SU-DHL-6 (cell line): Measurements from ENCODE around the gene COL18A1.

Experiments
- H2AFZ ChIP-seq: fragments of 200-600 bp; sonication (generic); 2 replicates; pipeline ENCODE4 v1.6.1; 2014; ENCODE audit warnings: low read depth, mild to moderate bottlenecking, moderate library complexity, mixed read lengths, antibody characterized with exemption, low read length; ENCODE audit not compliant: severe bottlenecking
- H3F3A ChIP-seq: fragments of 200-600 bp; shearing (Covaris generic); 2 replicates; pipeline ENCODE4 v1.6.0; 2016; ENCODE audit warnings: antibody characterized with exemption, mild to moderate bottlenecking; ENCODE audit not compliant: insufficient read depth
- H3K27ac ChIP-seq: fragments of 200-600 bp; sonication (generic); 2 replicates; pipeline ENCODE4 v1.5.1; 2016; ENCODE audit warnings: low read depth, mild to moderate bottlenecking, low read length, moderate library complexity, mixed read lengths
- H3K27me3 ChIP-seq: fragments of 200-600 bp; sonication (generic), shearing (Covaris generic); 2 replicates; pipeline ENCODE4 v1.6.0; 2014; ENCODE audit warnings: mild to moderate bottlenecking, low read length
- H3K36me3 ChIP-seq: fragments of 200-600 bp; sonication (generic); 2 replicates; pipeline ENCODE4 v1.6.1; 2014; ENCODE audit warnings: mild to moderate bottlenecking, low read length, mixed read lengths
- H3K4me2 ChIP-seq: fragments of 300-600, 200-600 bp; shearing (Covaris generic), sonication (generic); 2 replicates; pipeline ENCODE4 v1.6.0; 2014; ENCODE audit warnings: low read length, low read depth, mild to moderate bottlenecking; ENCODE audit not compliant: poor library complexity, severe bottlenecking
- H3K4me3 ChIP-seq: fragments of 200-600 bp; sonication (generic); 2 replicates; pipeline ENCODE4 v1.5.1; 2014; ENCODE audit warnings: antibody characterized with exemption, low read length, mild to moderate bottlenecking, mixed read lengths; ENCODE audit not compliant: insufficient read depth, poor library complexity, severe bottlenecking
- H3K79me2 ChIP-seq: fragments of 200-600 bp; sonication (generic); 2 replicates; pipeline ENCODE4 v1.6.1; 2014; ENCODE audit warnings: mild to moderate bottlenecking, low read length, moderate library complexity; ENCODE audit not compliant: insufficient read depth
- H3K9ac ChIP-seq: fragments of 200-600 bp; sonication (generic); 2 replicates; pipeline ENCODE4 v1.7.0; 2014; ENCODE audit warnings: mild to moderate bottlenecking, low read length
- H3K9me2 ChIP-seq: fragments of 200-600 bp; sonication (generic); replicated peaks from 2 replicates; pipeline ENCODE4 v1.6.1; 2014; ENCODE audit warnings: low read length; ENCODE audit not compliant: insufficient read depth
- H3K9me3 ChIP-seq: fragments of 200-600 bp; sonication (generic); 2 replicates; pipeline ENCODE4 v1.6.1; 2014; ENCODE audit warnings: low read length, mixed read lengths; ENCODE audit not compliant: insufficient read depth
- H4K20me1 ChIP-seq: fragments of 200-600 bp; sonication (generic); 2 replicates; pipeline ENCODE4 v1.6.1; 2014; ENCODE audit warnings: low read depth, mild to moderate bottlenecking, antibody characterized with exemption, low read length, moderate library complexity, mixed read lengths
- CTCF ChIP-seq: fragments of 200-600 bp; sonication (generic); IDR thresholded peaks from one replicate; pipeline ENCODE4 v1.5.1; 2017; ENCODE audit warnings: antibody characterized with exemption, mild to moderate bottlenecking, low read length, moderate library complexity; ENCODE audit not compliant: insufficient read depth, poor library complexity, severe bottlenecking
- EZH2phosphoT487 ChIP-seq: fragments of 200-600 bp; sonication (generic), shearing (Covaris generic); conservative IDR thresholded peaks from 2 replicates; pipeline ENCODE4 v1.6.1; 2018; ENCODE audit warnings: mild to moderate bottlenecking, antibody characterized with exemption, low read length, moderate library complexity, mixed read lengths

Gene COL18A1

GRCh38 chr21:45538381-45539045 is 133.5 kb downstream of the COL18A1 start:
- no peaks in the 10 kb centered on the region for H4K20me1 ChIP-seq
- H3K27me3 ChIP-seq = no peaks in the 10 kb centered on the region
- H3K79me2 ChIP-seq = peaks cover 70% of the 10 kb centered on the region
- TF ChIP-seq CTCF (no peak), EZH2phosphoT487 (no peak)
- no peak overlapping the region for H2AFZ ChIP-seq
- no peak overlapping the region for H3K27ac ChIP-seq
- no peaks in the 10 kb centered on the region for H3K9me2 ChIP-seq
- H3K9ac ChIP-seq = no peak overlapping the region
- H3K9me3 ChIP-seq = no peaks in the 10 kb centered on the region
- no peak overlapping the region for H3K4me2 ChIP-seq
- H3F3A ChIP-seq = no peaks in the 10 kb centered on the region
- H3K4me3 ChIP-seq = no peak overlapping the region
- no peaks in the 10 kb centered on the region for H3K36me3 ChIP-seq

GRCh38 chr21:45539046-45539795 is 134.3 kb downstream of the COL18A1 start:
- no peaks in the 10 kb centered on the region for H3K9me3 ChIP-seq
- H3K79me2 ChIP-seq = peaks cover 67% of the 10 kb centered on the region
- no peak for TF ChIP-seq CTCF
- no peaks in the 10 kb centered on the region for H4K20me1 ChIP-seq
- no peak overlapping the region for H2AFZ ChIP-seq
- no peaks in the 10 kb centered on the region for H3F3A ChIP-seq
- no peak overlapping the region for H3K4me2 ChIP-seq
- H3K27ac ChIP-seq = no peak overlapping the region
- H3K36me3 ChIP-seq = no peaks in the 10 kb centered on the region
- H3K27me3 ChIP-seq = no peaks in the 10 kb centered on the region
- no peak overlapping the region for H3K9ac ChIP-seq
- no peak overlapping the region for H3K4me3 ChIP-seq
- no peaks in the 10 kb centered on the region for H3K9me2 ChIP-seq

GRCh38 chr21:45539796-45540600 is 135.0 kb downstream of the COL18A1 start:
- H3K79me2 ChIP-seq = peaks cover 60% of the 10 kb centered on the region
- no peaks in the 10 kb centered on the region for H3K9me3 ChIP-seq
- peak overlapping the region; percentile 91 for H3K4me2 ChIP-seq
- H3K36me3 ChIP-seq = no peaks in the 10 kb centered on the region
- peak overlapping the region; percentile 91 for H3K9ac ChIP-seq
- H4K20me1 ChIP-seq = no peaks in the 10 kb centered on the region
- no peak overlapping the region for H3K27ac ChIP-seq
- H3K27me3 ChIP-seq = no peaks in the 10 kb centered on the region
- no peak for TF ChIP-seq CTCF
- no peaks in the 10 kb centered on the region for H3F3A ChIP-seq
- H3K4me3 ChIP-seq = peak overlapping the region; percentile 80
- no peaks in the 10 kb centered on the region for H3K9me2 ChIP-seq
- H2AFZ ChIP-seq = no peak overlapping the region
